Measurements from ENCODE around the gene ARGLU1.

The ARGLU1 gene

DNA sequence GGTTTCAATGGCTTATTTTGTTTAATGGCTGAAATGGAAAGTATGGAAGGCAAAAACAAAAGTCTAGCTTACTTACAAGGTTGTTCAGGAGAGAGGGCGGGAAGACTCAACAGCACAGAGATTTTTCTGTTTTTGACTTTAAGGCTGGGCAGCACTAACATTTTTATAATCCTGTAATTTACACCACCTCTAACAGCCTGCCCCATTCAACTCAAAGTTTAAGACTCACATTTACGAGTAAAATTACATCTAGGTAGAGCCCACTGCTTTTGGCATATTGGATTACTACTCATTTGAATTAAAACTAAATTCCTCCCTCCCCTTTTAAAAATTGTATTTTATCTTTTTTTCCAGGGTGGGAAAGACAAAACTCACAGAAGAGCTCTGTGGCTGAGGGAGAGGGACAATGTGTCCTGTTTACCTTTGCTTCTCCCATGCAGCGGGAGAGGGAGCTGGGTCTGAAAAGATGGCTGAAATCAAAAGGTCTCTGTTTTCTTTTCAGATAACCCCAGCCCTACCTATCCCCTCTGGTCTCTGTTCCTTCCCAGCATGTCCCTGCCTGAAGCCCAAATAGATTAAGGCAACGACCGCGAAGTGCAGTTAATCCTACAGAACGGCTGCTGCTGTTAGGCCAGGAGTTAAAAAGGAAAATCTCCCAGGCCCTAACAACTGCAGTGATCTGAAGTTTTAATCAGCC, 39.1 kb downstream of the ARGLU1 start:
- no peak for DNase-seq (ENCODE audit: low read depth, low spot score)
- no peak for TF ChIP-seq CTCF (IDR thresholded peaks at IDR 0.05; ENCODE audit: insufficient read depth, low read length, missing control alignments)
- POLR2A ChIA-PET = interaction anchor here (0.6 kb wide), 1 partner anchor 1788 kb away, joined by 3 read pairs; no protein-coding TSS in a partner anchor
- H3K4me3 ChIP-seq (ENCODE audit: low read depth, low read length) = no peak overlapping the region
- CTCF ChIA-PET = interaction anchor here (1.6 kb wide), 1 partner anchor 9 kb away, joined by 4 read pairs; no protein-coding TSS in a partner anchor

DNA sequence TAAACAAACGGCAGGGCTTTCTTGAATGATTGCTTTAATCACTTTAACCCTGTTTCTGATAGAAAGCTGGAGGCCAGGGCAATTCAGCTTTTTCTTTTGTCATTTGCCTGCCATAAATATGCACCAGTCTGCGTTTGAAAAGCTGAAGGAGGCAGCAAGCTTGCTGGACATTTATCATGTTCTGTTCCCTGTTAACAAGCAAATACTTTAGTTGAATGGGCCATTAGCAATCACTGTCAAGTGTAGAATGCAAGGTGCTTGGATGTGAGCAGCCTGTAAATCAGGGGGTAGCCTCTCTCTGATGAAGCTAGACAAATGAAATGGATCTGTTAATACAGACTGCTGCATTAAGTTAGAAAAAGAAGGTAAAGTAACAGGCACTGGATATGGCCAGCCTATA, 40.1 kb downstream of the ARGLU1 start:
- CTCF ChIA-PET = interaction anchor here (0.6 to 1.1 kb wide), 3 partner anchors 8 to 1326 kb away, joined by 3 to 5 read pairs (median 3); partner anchors contain the start of gene EFNB2
- TF ChIP-seq CTCF (IDR thresholded peaks at IDR 0.05; ENCODE audit: insufficient read depth, low read length, missing control alignments) = no peak
- no peak overlapping the region for H3K4me3 ChIP-seq (ENCODE audit: low read depth, low read length)
- DNase-seq (ENCODE audit: low read depth, low spot score) = no peak
- POLR2A ChIA-PET = no interaction called here

GRCh38 chr13:106527445-106527801, 40.5 kb downstream of the ARGLU1 start:
- no peak overlapping the region for H3K4me3 ChIP-seq (ENCODE audit: low read depth, low read length)
- DNase-seq (ENCODE audit: low read depth, low spot score) = no peak
- POLR2A ChIA-PET = no interaction called here
- TF ChIP-seq CTCF (IDR thresholded peaks at IDR 0.05; ENCODE audit: insufficient read depth, low read length, missing control alignments) = no peak
- CTCF ChIA-PET = interaction anchor here (0.6 to 1.1 kb wide), 3 partner anchors 9 to 1326 kb away, joined by 3 to 5 read pairs (median 3); partner anchors contain the start of gene EFNB2

DNA sequence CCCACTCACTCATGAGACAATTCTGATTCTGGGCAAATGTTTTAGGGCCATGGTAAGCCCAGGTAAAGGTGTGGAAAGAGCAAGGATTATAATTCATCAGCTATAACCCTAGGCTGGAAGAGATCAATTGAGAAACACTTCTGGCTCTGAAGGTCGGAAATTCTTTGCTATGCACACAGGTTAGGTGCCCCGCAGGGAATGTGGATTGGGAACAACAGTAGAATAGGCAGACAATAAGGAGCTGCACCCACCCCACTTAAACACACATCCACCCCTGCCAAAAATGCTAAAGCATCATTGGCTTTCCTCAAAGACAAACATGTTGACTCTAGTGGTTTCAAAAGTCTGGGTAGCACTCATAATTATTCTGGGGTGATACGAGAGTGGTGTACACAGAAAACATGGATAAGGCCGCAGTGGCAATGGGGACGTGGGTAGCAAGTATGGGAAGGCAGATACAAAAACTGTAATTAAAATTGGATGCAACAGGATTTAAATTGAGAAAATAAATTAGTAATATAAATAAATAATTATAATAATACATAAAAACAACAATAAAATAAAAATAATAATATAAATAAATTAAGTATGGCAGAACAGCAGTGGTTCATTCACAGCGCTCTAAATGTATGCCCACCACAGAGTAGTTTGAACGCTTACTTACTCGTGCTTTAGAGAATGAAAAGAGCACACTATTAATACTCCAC, 41.0 kb downstream of the ARGLU1 start:
- no peak for TF ChIP-seq CTCF (IDR thresholded peaks at IDR 0.05; ENCODE audit: insufficient read depth, low read length, missing control alignments)
- H3K4me3 ChIP-seq (ENCODE audit: low read depth, low read length) = no peak overlapping the region
- POLR2A ChIA-PET = no interaction called here
- CTCF ChIA-PET = interaction anchor here (0.6 to 1.1 kb wide), 4 partner anchors 9 to 1325 kb away, joined by 3 to 5 read pairs (median 3); partner anchors contain the start of gene EFNB2
- no peak for DNase-seq (ENCODE audit: low read depth, low spot score)

DNA sequence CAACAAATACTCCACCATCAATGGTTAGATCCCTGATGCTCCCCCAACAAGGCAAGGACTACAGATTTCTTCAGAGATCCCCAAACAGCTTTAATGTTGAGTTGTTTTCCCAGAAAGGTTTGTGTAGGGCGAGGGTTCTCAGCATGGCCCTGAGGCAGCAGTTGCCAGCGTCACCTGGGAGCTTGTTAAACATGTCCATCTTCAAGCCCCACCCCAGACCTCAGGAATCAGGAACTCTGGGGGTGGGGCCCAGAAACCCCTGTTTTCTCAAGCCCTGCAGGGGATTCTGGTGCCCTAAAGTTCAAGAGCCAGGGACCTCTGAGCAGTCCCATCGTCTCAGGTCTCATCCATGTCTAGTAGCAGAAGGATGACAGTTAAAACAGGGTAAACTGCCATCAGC, 42.1 kb downstream of the ARGLU1 start:
- no peak overlapping the region for H3K4me3 ChIP-seq (ENCODE audit: low read depth, low read length)
- TF ChIP-seq CTCF (IDR thresholded peaks at IDR 0.05; ENCODE audit: insufficient read depth, low read length, missing control alignments) = no peak
- DNase-seq (ENCODE audit: low read depth, low spot score) = no peak
- POLR2A ChIA-PET = no interaction called here
- CTCF ChIA-PET = interaction anchor here (1.0 kb wide), 1 partner anchor 10 kb away, joined by 3 read pairs; no protein-coding TSS in a partner anchor

GRCh38 chr13:106524108-106524507, 43.8 kb downstream of the ARGLU1 start:
- POLR2A ChIA-PET = no interaction called here
- DNase-seq (ENCODE audit: low read depth, low spot score) = no peak
- no peak for TF ChIP-seq CTCF (IDR thresholded peaks at IDR 0.05; ENCODE audit: insufficient read depth, low read length, missing control alignments)
- CTCF ChIA-PET = no interaction called here
- no peak overlapping the region for H3K4me3 ChIP-seq (ENCODE audit: low read depth, low read length)

All from AG04449 (cell line).